Pons (tissue), 1 donor: ENCODE measurements around the gene MBNL2.
"Not testable (repeated sequence)": the region's sequence is repeated elsewhere in the genome, so short reads cannot be mapped to it uniquely, and the experiment has no call there.

Source experiments
- DNase-seq: peaks from one replicate; pipeline ENCODE4 v3.0.0-alpha.2; 2016; ENCODE audit warnings: low spot score

Gene MBNL2

DNA sequence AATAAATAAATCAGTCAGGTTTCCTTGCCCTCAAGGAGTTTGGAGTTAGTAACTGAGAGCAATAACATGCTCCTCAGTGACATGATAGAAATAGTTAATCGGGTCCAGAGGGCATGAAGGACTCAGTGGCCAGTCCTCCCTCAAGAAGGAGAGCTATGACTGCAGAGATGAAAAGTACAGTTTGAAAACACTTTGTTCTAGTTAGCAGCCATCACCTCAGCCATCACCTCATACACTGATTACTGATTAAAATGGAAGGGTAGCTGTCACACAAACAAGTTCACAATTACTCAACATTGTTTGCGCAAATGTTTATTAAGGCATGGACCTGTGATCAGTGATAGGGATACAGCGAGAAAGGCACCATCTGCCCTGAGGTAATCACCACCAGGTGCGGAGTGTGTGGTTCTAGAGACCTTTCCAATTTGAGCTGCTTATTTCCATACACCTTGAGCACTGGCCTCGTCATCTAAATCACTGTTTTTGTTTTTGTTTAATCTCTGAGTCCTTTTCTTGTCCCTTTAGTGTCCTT lies 126.5 kb downstream of the MBNL2 start:
- DNase-seq, result no peak

DNA sequence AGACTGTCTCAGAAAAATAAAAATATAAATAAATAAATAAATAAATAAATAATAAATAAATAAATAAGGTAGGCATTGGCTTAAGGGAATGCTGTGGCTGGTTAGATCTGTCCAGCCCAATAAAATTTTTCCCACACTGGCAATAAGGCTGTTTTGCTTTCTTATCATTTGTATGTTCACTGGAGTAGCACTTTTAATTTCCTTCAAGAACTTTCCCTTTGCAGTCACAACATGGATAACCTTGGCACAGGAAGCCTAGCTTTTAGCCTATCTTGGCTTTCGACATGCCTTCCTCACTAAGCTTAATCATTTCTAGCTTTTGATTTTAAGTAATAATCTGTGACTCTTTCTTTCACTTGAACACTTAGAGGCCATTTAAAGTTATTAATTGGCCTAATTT lies 129.9 kb downstream of the MBNL2 start:
- DNase-seq, result not testable (repeated sequence)

DNA sequence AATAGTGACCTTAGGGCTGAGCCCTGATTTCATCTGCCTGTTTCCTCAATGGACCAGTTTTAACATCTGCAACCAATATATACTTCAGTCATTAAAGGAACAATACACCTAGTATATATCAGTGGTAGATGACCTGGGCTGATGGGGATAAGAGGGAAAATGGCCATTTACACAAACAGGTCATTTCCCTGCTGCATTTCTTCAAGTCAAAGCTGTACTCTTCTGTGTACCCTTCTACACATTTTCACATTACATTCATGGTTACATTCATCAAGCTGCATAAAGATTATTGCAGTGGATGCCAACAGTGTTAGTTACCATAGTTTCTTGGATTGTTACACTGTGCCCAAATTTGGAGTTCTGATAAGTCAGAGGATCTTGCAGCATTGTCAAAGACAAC lies 130.7 kb downstream of the MBNL2 start:
- no peak for DNase-seq

DNA sequence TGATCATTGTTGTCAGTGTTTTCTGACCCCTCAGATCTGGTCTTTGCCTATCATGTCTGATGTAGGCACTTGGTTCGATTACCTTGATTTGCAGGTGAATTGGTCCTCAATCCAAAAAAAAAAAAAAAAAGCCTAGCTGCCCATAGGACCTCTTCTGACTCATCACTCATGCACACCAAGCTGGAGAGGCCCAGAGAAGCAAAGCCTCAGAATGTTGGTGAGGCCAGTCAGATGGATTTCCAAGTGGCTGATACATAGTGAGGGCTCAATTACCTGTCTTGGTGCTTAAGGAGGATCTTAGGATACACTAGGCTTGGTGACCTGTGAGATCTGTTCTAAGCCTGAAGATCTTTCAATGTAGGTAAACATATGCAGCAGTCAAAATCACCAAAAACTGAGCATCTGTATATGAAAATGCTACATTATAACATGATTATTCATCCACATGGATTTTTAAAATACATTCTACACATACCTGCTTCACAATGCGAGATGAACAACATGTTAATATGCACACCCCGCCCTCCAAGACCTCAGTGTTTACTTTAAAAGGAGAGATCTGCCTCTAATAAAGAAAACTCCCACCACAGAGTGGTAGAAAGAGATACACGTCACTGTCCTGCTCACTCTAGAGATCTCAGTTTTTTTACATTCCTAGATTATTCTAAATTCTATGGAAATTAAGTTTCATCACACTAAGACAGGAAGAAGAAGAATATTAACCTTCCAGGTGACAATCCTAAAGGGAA lies 132.0 kb downstream of the MBNL2 start:
- DNase-seq, result no peak

DNA sequence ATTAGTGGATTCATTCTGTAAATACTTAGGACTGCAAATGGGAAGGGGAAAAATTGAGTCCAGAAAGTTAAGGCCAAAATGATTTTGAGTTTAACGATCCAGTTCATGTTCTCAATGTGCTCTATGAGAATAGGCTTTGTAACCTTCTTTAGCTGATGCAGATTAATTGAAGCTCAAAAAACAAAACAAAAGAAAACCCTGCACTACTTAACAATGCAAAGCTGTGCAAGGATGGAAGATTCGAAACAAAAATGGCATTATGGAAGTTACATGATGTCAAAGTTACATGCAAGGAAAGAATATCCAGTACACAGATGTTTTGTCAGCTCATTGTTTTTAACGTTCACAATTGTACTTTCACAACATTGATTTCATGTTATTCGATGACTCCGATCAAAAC lies 132.7 kb downstream of the MBNL2 start:
- peak; percentile 61 for DNase-seq

DNA sequence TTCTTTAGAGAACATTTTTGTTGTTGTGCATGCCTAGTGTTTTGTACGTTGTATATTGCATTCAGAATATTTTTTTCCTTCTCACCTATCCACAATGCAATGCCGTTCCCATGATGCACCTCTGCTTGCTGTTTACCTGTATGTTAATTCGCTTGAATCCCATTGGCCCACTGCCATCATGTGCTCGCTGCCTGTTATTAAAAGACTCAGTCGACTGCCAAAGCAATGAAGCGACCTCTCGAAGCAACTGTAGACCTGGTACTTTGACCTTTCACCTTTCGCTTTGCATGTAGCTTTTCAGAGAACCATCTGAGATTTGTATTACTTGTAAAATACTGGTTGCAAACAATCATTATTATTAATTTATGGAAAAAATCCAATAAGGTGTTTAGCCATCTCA lies 134.5 kb downstream of the MBNL2 start:
- DNase-seq, result no peak

DNA sequence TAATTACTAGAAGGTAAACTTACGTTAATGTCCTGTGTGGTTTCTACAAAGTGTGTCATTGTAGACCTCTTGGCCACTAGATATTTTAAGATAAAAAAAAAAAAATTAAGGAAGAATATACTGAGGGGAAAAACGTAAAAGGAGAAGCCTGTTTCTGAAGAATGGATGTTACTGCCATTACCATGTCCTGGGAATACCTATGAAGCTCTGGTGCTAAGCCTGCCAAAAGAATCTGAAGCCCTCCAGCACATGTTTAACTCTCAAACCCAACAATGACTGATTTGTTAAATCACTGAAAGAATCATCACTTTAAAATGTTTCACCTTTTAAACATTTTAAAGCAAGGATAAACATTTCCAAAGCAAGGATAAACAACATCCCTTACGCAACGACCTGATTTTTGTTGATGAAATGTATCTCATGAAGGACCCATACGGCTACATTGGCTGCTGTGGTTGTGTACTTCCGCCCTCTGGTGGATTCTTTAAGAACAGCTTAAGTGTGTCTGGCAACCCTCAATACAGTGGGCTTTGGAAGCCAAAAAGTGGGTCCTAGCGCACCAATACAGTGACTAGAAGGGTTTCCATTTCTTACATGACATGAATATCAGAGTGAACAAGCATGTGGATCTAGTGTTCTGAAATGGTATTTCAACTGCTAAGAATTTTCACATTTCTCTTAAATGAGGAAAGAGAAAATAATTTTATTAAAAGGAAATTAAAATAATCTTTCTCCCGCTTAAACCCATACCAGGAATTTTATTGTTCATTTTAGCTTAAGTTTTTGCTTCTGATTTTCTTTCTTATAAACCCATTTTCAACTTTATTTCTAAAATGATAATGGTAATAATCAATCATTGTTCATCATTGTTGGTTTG lies 137.3 kb downstream of the MBNL2 start:
- DNase-seq, result peak; percentile 94

DNA sequence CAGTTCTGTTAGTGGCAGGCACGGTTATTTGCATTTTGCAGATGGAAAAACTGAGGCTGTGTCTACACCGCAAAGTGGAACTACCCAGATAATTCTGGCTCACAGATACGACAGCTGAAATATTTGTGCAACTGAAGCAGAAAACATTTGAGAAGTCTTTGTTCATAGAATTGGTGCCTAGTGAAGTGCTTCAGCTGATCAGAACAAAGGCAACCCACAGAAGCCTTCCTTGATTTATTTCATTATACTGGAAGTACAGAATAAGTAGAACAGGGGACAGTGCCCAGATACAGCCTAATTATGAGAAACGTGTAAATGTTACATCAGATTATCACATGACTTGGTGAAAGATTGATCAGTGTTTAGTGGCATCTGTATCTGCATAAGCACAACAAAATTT lies 138.5 kb downstream of the MBNL2 start:
- DNase-seq, result peak; percentile 65

DNA sequence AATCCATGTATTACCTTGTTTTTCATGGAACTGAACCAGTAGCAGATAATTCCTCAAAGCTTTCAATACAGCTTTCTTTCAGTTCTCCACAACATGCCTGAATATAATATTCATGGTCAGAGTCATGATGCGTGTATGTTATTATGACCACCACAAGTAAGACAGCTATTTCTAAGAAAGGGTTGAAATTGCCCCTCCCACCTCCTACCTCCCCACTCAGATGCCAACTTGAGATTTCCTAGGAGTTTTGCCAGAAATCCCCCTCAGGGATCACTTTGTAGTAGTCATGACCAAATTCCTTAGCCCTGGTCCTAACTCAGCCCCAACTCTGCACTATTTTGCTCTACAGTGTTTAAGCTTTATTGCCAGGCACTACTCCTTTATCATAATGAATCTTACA lies 141.9 kb downstream of the MBNL2 start:
- no peak for DNase-seq

DNA sequence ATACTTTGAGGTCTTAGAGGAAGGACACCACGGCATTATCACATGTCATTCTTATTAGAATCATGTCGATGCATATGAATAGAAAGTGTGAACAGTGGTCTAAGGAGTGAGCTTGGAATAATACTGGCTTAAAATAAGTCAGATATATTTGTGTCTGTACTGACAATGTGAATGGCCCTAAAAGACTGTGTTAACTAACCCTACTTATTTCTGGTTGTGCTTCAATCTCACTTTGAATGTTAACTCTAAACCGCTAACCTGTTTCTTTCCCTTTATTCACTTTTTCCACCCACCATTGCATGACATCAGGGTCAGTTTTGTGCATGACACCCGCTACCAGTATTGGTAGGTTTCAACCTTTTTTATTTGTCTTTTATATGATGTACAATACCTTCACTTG lies 142.7 kb downstream of the MBNL2 start:
- DNase-seq, result no peak

DNA sequence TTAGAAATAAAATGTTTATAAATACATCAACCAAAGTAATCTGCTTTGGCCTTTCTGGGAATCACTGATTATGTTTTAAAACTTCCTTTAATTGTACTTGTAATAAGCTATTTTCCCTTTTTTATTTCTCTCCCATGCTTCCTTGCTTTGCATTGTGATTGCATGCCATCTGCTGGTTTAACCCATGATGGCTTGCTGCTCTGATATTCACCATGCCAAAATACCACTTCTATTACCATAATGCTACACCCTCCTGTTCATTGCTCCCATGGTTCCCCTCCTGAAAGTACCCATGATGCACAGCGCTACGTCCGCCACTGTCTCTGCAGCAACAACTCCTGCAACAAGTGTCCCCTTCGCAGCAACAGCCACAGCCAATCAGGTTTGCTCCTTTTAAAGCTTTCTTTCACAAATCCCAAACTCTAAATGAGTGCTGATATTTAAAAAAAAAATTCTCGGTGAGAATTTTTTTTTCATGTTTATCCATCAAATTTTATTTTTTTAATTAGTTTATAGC lies 144.1 kb downstream of the MBNL2 start:
- DNase-seq, result no peak

DNA sequence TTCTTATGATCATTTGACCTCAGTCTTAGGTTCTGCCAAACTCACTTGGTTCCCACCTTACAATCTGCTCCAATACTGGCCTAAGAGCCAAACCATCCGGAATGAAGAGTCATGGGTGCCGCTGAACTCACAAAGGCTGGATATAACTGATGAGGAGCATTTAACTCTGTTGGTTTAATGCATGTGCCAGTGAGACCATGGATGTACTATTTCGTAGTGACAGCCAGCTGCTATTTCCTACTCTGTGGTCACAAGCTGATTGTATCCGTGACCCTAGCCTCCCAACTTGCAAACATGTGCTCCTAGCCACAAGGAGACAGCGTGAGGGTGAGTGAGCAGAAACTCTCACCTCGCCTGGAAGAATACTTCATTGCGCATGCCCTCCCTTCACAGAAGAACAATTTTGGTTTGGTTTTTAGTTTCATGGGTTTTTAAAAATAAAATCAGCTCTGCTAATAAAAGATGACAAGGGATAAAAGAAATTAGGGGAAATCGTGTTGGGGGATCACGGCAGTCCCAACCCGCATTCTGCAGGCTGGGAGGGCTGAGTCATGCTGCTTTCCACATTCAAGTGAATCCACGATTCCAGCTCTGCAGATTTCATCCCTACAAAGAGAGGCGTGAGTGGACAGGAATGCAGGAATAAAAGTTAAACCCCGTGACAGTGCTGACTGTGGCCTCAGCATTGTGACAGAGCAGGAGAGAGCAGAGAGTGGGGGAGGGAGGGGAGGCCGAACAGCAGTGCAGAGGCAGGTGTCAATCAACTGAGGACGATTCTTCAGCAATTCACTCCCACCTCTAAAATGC lies 145.1 kb downstream of the MBNL2 start:
- peak; percentile 79 for DNase-seq

DNA sequence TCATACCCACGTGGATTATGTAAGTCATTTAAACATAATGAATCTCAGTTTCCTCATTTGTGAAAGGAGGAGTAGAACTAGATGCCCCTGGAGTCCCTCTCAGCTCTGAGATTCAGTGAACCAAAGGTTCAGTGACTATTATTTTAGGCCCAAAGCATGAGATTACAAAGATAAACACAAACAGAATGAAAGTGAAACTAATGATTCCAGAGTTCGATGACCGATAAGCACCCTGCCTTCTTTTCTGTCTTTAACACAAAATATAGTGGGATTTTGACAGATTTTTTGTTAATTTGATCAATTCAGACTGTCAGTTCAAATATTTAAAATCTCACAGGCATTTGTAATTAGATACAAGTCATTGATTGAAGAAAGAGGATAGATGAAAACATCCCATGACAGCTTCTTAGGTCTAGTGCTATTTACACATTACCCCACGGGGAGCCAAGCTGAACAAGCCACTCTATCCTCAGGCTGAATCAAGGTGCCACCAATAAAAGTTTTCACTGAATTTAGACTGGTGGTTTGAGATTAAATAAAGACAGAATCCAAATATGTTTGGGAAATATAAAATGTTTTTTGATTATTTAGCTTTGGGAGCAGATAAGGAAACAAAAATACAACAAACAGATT lies 147.2 kb downstream of the MBNL2 start:
- DNase-seq, result peak; percentile 51

DNA sequence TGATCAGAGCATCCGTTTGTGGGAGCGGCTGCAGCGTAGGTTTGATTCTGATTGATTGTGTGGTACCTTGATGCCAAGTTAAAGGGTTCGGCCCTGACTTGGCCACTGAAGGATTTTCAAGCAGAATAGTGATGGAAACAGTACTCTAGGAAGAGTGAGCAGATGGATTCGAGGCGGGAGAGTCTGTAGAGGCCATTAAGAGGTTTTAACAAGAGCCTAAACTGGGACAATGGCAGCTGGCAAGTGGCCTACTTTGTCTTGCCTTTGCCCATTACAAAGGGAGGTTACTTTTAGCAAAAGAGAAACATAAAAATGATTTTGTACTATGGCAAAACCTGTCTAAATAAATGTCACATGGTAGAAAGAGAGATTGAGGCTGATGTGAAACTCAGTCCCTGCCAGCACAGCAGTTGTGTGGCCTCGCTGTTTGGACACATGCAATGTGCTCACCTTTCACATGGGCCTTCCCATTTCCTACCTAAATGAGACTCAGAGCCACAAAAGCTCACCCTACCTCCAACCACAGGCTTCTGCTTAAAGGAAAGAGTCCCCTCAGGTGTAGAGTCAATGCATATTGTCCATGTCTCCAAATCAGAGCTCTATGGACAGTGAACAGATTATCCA lies 149.5 kb downstream of the MBNL2 start:
- DNase-seq, result no peak

DNA sequence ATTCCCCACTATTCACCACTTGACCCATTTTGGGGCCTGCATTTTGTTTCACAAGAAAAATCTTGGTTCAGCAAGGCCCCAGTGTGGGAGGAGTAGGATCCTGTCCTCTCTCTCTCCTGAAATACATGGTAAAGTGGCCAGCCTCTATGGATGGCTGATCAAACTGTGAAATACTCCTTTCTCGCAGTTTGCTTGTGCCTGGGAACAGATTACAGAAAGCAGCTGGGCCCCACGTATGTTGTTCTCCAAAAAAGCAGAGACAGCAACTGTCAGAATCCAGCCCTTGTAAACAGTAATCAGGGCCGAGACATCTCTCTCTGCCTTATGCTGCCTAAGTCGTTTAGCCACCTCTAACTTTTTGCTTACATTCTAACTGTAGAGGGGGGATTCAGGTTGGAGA lies 150.8 kb downstream of the MBNL2 start:
- DNase-seq, result no peak

DNA sequence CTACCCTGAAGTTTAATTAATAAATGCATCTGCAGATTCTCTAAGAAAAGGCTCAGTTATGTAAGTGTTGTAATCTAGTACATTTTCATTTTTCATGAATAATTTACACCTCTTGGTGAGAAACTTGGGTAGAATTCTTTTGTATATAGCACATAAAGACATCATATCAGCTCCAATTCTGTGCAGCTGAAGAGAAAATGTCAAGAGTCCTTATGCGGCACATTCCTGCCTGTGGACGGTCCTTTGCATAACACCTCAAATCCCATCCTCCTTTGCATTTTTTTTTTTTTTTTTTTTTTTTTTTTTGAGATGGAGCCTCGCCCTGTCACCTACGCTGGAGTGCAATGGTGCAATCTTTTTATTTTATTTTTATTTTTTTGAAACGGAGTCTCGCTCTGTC lies 151.7 kb downstream of the MBNL2 start:
- no peak for DNase-seq

DNA sequence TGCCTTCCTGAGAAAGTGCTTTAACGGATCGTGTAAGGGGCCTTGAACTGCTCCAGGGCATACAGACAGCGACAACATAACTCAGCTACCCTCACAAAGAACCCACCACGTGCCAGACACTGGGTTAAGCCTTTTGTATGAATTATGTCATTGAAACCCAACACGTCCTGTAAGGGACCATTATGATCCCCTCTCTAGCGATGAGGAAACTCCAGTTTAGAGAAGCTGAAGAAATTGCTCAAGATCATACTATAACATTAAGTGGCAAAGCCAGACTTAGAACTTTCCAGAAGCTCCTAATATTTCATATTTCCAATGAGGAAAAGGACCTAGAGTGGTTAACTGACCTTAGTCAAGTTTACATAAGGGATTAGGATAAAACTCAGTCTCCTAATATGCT lies 154.8 kb downstream of the MBNL2 start:
- no peak for DNase-seq

DNA sequence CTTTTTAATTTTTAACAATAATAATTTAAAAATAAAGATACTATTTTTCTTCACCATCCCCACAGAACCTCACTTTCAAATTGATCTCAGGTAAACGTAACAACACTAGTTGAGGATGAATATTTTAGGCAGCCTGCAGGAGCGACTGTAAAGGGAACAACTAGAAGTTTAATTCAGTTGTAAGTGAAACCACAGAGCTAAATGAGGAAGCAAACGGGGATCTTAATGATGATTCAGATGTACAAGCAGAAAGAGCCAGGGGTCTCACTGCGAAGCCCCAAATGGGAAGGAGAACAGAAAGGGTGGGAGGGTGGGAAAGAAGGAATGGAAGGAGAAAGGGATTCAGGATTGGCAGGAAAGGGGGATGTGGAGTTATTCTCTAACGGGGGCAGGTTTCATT lies 157.3 kb downstream of the MBNL2 start:
- DNase-seq, result peak; percentile 44

DNA sequence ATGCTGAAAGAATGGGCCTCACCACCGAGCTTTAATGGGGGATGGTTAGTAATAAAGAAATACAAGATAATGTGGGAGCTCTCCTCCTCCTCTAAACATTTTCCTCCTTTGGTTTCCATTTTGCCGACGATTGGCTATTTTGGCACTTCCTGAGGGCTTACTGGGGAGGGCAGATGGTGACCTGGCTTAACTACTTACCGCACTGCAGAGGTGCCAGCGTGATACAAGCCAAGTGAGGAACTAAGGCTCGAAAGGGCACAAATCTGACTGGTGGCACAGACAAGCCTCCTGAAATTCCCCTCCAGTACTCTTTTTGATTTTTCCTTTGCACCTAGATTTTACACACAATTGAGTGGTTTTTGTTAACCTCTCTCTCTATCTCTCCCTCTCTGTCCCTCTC lies 158.6 kb downstream of the MBNL2 start:
- DNase-seq, result peak; percentile 37

DNA sequence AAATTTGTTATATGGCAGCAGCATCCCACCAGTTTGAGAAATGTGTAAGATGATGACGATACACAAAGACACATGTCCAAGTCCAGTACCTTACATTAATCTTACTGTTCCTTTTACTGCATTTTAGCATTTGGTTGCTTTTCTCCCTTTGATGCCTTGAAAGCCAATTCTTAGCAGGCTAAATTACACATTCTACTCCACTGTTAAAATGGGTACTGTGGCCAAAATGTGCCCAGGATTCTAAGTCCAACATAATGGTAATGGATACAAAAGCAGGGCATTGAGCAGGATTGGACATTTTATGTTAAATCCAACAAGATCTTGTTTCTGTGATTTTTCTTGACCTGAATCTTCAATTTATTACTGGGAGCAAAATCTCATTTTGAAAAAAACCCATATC lies 159.1 kb downstream of the MBNL2 start:
- DNase-seq, result no peak

DNA sequence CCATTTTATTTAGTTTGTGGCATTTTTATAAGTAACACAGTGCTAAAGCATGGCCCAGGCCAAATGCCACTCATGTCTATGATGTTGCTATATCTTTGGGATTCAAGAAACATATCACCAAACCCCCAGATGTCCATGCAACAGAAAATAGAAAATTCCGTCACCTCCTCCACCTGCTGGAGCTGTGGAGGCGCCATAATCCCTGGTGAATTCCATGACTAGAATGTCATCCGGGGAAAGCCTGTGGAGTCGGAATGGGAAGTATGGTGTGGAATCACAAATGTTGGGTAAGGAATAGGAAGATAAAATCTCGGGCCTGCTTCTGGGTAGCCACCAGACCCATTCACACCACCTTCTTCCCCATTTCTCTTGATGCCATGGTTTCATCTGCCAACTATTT lies 160.1 kb downstream of the MBNL2 start:
- no peak for DNase-seq
